NCI-H1417 (cell line): ENCODE results near the gene C16orf90.

Source experiments
- DNase-seq, 3 experiments: peaks; one replicate each; lab custom pipeline; 2025; lab: John Stamatoyannopoulos, UW

The C16orf90 gene, protein sequence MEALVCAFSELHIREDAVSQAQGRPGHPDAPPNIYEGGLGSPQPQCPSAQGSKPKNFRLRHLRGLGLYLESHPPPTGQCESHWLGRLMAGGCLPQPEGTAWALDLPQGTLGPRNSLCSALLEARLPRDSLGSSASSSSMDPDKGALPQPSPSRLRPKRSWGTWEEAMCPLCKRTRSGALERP

DNA sequence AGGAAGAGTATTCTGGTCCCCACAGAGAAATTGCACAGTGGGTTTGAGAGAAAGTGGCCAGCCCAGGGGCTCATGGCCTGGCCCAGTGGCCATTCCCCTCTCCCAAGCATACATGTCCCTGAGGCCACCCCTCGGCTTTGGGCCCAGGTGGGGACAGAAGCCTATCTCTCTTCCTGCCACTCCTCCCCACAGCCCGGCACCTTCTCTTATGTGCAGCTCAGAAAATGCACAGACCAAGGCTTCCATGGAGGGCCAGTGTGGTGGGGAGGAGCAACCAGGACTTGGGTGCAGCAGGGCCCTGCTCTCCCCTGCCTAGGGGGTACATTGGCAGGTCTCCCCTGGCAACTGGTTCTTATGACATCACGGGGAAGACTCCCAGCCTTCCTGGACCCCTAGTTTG, at the start of gene C16orf90:
Gene C16orf90, minus strand, starts transcription at position 314 of the 400 bp plus-strand sequence. Its CDS starts 68 bp downstream, at position 246.
- no peak for DNase-seq

DNA sequence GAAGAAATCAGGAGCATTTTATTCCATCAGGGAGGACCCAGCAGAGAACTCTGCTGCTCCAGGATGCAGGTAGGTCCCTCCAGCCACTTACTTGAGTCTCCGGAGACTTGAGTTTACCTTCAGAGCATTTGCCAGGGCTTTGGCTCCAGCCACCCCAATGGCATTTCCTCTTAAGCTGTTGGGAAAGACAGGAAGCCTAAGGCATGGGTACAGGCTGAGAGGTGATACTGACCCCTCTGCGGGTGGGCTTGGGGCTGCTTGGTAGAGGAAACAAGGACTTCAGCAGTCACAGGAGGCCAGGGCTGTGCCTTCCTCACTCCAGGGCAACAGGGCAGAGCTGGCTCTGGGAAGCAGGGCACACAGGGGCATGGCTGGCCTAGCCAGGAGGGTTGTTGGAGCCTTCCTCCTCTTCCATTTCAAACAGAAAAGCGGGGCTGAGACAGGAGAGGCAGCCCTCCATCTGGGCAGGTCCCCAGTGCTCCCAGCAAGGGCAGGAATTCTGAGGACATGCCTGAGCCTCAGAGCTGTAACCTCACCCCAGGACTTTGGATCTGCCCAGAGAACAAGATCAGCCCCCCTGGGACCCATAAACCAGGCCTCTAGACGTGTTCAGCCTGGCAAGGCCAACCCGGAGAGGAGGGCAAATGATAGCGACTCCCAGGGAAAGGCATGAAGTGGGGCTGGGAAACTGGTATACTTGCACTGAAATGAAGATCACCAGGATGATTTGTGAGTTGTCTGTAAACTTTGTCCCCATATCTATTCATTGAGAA, 47.5 kb upstream of the C16orf90 start:
- peak in 1 of 3 experiments; percentile 41 for DNase-seq

DNA sequence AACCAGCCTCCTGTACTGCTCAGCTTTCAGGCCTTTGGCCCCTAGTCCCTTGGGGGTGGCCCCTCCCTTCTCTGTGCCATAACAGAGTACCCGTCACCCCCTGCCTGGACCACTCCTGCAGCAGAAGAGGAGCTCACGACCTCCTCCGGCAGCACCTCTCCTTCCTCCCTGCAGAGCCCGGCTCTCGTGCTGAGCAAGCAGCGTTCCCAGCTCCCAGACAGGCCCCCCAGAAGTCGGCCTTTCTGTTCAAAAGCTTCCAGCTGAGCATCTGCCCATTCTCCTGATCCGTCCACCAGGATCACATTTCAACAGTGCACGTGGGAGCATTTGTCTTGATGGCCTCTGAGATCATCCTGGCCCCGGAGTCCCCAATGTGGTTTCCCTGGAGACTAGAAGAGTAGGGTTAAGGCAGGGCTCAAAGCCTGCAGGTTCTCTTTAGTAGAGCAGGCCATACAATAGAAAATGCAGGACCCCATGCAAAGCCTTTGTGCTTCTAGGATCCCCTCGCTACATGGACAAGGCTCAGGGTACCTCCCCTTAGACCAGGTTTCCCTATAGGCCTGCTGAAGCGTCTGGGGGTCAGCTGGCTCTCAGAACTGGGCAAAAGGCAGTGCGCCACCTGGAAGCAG, 46.4 kb upstream of the C16orf90 start:
- no peak for DNase-seq

DNA sequence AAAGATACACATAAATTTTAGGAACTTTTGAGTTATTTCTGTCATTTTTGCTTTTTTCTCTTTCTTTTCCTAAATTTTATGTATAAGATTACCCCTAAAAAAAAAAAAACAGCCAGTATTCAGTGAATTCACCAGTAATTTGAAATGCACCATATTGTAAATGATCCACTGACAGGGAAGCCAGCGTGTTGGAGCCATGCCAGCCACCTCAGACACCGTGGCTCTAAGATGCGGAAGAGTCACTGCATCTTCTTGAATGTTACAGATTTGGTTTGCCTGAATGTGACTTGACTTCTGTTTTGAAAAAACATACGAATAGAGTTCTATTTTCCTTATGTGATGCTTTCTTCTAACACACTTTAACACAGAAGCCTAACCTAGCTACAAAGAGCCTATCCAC, 42.9 kb upstream of the C16orf90 start:
- no peak for DNase-seq

DNA sequence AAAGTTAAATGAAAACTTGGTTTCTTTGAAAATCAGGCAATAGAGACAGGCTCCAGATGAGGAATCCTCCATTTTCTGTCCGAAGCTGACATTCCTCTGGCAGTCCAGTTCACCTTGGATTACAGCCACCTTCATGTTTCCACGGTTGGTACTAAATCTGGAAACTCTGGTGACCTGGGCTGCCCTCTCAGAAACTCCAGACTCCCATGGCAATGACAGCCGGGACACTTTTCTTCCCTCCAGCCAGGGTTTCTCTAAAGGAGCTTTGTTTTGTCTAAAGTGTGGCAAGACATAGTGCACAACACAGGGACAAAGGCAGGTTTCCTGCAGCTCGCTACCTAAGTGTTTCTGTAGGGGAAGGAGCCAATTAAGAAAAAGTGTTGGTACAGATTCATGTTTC, 41.6 kb upstream of the C16orf90 start:
- no peak for DNase-seq

DNA sequence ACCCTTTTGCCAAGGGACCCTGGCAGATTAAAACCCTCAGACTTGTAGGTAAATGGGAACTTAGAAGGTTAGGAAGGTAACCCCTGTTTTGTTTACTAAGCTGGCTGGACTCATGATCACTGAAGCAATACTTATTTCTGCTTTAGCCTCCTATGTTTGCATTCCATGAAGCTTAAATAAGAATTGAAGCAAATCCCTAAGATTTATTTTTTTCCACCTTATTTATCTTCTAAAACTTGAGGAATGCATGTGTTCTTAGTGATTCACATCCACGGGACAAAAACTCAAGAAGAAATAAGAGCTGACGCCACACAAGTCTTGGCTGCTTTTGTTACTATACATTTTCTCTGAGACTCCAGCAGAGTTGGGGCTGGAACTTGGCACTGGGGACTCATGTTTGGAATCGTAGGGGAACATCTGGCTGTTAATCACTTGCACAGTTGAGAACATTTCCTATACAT, 41.0 kb upstream of the C16orf90 start:
- DNase-seq: no peak

DNA sequence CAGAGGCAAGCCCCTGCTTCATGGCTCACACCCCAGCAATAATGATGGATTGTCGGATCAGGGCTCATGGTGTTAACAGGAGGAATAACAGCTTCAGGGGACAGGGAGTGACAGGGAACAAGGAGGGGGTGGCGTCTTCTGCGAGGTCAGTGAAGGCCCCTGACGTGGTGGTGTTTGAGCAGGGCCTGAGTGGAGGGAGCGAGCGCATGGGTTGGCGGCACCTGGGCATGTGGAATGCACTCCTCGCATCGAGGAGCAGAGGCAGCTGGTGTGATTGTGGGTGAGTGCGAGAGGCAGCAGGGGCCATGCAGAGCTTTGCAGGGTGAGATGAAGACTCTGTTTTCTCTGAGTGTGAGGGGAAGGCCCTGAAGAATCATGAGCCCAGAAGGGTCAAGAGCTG, 38.8 kb upstream of the C16orf90 start:
- DNase-seq: no peak

DNA sequence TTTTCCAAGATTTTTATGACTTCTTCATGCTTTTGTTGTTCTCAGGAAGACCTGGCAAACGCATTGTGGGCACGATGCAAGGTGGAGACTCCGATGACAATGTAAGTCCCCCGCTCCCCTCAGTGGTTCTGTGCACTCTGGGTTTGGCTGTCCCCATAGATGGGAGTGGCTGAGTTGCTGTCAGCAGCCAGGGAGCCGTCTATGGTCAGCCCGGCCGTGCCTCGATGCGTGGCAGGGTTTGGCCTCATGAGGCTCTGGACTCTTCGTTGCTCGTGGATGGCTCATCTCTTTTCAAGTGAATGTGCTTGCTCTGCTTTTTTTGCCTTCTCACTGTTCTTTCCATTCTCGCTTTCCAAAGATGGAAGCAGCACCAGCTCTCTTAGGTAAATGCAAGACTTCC, 37.5 kb upstream of the C16orf90 start:
- no peak for DNase-seq

DNA sequence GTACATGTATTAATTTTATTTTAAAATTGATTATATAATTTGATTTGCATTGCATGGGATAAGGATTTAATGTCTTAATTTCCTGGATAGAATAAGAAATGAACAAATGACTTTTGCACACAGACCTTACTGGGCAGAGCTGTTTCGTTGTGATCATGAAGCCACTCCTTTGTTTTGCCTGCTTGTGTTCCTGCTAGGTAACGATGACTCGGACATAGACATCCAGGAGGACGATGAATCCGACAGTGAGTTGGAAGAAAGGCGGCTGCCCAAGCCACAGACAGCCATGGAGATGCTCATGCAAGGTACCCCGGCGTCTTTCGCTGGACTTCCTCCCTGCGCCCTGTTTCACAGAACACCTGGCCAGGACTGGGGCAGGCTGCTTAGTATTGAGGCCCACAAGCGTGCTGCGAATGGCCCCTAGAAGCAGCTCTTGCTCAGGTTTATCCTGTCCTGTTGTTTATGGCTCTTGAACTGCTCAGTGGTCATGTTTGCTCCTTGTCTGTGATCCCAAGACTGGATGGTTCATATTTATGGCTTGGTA, 35.2 kb upstream of the C16orf90 start:
- DNase-seq: no peak

DNA sequence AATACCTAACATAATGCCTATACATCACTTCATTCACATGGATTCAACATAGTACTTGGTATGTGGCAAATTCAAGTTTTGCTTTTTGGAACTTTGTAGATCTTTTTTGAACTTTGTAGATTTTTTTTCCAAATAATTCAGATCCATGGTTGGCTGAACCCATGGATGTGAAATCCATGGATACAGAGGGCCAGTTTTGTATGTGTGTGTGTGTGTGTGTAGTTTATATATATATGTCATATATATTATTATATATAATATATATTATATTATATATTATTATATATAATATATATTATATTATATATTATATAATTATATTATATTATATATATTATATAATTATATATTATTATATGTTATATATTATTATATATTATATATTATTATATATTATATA, 33.9 kb upstream of the C16orf90 start:
- DNase-seq: no peak

DNA sequence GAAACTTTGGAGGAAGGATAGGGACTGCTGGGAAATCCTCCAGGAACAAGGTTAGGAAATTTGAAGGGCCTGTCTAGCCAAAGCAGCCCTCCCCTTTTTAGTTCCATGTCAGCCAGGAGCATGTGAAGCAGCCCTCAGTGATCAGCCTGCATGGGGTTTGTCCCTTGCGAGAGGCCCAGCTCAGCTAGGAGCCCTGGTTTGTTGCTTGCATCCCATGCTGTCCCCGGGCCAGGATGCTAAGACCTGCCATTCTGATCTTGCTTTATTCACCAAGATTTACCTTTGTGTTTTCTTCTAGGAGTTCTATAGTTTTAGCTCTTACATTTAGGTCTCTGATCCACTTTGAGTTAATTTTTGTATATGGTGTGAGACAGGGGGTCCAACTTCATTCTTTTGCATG, 33.1 kb upstream of the C16orf90 start:
- DNase-seq: no peak

DNA sequence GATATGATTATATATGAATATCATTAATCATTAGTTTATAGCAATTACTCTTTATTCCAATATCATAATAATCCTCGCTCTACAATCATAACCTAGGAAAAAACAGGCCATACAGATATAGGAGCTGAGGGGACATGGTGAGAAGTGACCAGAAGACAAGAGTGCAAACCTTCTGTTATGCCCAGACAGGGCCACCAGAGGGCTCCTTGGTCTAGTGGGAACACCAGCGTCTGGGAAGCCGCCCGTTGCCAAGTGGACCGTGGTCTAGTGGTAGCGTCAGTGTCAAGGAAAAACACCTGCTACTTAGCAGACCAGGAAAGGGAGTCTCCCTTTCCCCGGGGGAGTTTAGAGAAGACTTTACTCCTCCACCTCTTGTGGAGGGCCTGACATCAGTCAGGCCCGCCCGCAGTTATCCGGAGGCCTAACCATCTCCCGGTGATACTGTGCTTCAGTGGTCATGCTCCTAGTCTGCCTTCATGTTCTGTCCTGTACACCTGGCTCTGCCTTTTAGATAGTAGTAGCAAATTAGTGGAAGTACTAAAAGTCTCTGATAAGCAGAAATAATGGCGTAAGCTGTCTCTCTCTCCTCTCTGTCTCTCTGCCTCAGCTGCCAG, 32.0 kb upstream of the C16orf90 start:
- peak in 2 of 3 experiments; percentile 10 to 90 for DNase-seq

DNA sequence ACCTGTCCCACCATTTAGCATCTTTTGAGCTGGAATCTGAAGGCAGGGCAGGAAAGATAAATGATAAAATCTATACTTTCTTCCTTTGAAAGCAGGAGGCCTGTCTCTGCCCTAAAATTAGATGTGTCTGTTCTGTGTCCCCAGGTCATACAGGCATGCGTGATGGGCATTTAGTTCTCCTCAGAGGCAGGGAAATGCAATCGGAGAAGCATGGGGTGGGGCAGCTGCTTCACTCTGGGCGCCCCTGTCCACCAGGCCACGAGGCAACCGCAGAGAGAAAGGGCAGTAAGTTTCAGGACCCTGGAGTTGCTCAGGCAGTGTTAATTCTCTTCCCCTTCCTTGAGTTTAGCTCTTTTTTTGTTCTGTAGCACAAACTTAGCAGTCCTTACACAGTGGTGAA, 30.7 kb upstream of the C16orf90 start:
- no peak for DNase-seq

DNA sequence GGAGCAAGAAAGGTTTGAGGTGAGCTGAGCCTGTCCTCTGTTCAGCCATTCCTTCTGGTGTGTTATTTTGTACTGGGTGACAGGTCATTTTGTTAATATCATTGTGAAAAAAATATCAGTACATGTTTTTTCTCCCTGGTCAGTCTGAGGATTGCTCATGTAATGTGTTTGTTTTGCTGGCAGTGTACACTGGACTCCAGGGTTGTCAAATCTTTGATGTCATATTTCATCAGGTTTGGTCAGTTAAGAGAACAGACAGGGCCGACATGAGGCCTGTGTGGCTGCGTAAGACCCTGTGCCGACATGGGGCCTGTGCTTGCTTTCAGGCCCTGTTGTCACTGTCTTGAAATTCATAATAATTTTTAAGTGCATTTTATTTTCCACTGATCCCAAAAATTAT, 28.0 kb upstream of the C16orf90 start:
- DNase-seq: no peak

DNA sequence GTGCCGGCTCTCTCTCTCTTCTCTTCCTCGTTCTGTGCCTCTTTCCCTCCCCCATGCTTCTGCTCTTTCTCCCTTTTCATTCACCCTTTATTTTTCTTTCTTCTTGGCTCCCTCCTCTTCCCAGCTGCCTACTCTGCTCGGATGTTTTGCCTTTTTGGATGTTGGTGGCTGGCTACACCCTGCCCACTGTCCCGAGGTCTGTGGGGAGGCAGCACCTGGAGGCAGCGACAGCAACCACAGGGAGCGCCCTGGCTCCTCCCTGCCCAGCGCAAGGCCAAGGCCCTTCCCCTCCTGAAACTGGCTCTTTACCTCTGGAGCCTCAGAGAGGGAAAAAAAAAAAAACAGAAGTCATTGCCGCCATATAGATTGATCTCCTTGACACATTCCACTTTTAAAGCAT, 25.6 kb upstream of the C16orf90 start:
- no peak for DNase-seq

DNA sequence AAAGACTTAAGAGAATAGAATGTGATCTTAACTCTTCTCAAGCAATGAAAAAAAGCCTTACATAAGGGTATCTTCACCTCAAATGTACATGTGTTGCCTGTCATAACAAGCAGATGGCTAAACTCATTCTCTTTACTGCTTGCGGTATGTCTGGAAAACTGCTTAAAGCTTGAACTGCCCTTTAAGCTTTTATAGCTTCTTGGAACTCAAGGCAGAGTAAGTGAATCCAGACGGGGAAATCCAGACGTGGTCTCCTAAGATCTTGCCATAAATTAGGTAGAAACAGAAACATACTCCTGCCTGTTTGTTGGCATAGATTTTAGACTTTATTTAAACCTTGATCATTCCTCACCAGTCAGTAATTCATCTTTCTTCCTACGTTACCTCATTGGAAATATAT, 25.1 kb upstream of the C16orf90 start:
- DNase-seq: no peak

DNA sequence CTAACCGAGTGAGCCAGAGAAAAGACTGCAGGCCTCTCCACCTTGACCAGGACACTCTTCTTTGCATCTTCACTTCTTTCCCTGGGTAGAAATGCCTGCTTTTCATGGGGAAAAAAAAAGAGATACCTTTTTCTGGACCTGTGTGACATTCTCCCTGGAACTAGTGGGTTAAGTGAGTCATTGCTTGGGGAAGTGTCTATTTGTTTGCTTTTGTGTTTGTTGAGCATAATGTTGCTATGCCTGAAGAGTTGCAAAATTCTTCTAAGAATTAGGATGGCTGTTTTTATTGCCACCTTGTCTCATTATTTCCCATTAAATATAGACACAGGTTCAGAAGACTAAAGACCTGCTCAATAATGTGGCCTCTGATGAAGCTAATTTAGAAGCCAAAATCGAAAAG, 24.3 kb upstream of the C16orf90 start:
- no peak for DNase-seq

DNA sequence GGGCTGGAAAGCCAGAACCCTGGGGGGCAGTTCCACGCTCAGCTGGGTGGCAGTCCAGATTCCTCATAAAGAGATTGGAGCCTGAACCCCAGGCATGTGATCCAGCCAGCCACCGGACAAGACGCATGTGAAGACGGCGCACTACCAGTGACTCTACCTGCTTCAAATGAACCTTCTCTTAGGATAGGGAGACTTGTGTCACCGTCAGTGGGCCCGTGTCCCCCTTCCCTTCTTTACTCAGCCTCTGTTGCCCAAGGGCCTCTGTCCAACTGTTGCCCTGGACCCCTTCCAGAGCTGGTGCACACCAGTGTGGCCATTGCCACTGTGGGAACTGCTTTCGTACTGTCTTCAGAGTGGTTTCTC, 23.7 kb upstream of the C16orf90 start:
- no peak for DNase-seq

DNA sequence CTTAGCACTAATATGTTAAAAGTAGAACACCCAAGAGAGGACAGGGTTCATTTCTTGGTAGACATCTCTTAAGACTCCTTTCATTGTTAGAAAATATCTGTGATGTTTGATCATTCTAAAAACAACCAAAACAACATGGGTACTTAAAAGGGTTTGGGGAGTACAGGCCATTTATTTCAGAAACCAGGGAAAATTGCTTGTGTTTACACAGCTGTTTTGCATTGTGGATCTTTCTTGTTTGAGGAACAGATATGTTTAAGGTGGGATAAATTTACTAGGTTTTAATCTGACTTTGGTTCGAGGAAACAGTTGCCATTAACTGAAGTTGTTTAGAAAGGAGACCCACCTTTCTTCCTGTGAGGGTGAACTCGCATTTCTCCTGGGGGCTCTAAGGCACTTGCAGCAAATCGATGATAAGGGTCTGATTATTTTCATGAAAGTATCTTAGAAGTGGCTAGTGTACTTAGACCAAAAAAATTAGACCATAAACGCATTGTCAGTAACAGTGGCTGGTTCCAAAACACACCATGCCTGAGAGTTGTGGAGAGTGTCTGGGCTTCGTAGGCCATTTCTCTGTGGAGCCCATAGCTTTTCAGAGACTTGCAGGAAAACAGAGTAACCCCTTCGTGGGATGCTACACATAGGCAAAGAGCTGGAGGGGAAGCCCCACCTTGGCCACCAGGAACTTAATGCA, 23.1 kb upstream of the C16orf90 start:
- DNase-seq: peak in 1 of 3 experiments; percentile 5

DNA sequence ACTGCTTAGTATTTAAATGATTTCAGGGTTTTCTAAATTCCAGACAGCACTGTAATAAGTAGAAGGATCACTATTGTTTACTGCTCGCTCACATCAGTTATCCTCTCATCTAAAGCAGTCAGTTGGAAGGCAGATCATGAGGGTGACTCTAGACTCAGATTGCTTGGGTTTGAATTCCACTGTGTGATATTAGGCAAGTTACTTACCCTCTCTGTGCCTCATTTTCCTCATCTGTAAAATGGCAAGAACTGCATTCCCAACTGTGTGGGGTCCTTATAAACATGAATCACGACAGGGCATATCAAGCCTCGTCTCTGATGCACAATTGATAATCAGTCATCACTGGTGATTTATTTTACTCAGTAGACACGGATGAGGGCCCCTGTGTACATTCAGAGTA, 20.6 kb upstream of the C16orf90 start:
- no peak for DNase-seq

DNA sequence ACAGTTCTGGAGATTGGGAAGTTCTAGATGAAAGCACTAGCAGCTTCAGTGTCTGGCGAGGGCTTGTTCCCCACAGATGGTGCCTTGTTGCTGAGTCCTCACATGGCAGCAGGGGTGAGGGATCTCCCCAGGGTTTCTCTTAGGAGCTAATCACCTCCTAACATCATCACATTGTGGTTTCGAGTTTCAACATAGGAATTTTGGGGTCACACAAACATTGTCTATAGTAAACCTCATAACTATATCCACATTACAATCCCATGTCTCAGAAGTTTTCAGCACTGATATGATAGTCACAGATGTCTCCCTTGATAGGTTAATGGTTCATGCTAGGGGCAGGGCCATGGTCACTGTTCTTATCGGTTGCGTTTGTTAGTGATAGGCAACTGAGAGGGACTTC, 19.3 kb upstream of the C16orf90 start:
- DNase-seq: no peak
